ENCODE measurements around the gene STOM.

The STOM gene

DNA sequence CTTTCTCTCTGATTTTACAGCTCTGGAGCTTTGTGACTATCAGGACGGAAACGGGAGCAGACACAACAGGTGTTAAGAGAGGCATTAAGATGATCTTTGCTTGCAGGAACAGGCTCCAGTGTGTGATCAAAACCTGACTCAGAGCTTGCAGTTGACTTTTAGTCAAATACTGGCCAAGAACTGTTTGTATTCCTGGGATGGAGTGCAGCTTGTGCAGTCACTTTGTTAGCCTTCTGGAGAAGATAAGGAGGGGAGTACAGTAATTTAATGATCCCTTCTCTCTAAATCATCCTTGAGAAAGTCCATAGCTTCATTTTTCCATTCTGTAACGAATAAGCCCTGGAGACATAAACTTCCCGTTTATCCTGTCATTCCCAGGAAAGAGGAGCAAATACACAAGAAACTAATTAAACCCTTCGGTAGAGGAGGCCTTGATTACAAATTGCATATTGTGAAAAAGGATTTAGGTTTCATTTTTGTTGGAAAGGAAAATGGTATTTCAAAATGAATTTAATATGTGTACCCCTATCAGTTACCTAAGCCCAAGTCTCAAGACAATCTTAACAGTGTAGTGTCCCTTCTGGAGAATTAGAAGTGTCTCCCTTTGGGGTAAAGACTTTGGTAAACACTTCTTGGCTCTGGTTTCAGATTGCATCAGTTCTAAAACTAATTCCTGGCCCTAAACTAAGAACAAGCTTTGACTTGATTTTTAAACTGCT, 3.1 kb upstream of the STOM start (continued):
- TF ChIP-seq, protein P1, sequence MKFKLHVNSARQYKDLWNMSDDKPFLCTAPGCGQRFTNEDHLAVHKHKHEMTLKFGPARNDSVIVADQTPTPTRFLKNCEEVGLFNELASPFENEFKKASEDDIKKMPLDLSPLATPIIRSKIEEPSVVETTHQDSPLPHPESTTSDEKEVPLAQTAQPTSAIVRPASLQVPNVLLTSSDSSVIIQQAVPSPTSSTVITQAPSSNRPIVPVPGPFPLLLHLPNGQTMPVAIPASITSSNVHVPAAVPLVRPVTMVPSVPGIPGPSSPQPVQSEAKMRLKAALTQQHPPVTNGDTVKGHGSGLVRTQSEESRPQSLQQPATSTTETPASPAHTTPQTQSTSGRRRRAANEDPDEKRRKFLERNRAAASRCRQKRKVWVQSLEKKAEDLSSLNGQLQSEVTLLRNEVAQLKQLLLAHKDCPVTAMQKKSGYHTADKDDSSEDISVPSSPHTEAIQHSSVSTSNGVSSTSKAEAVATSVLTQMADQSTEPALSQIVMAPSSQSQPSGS (tag by site-specific recombination; IDR thresholded peaks at IDR 0.05; ENCODE audit: low read depth), result no peak
- TF ChIP-seq ZNF174 (tag by site-specific recombination; IDR thresholded peaks at IDR 0.05), result no peak
- TF ChIP-seq MZF1 (tag by site-specific recombination; IDR thresholded peaks at IDR 0.05; ENCODE audit: borderline replicate concordance), result no peak
- no peak for TF ChIP-seq ZNF610 (tag by site-specific recombination; IDR thresholded peaks at IDR 0.05; ENCODE audit: borderline replicate concordance)
- TF ChIP-seq, protein P2, sequence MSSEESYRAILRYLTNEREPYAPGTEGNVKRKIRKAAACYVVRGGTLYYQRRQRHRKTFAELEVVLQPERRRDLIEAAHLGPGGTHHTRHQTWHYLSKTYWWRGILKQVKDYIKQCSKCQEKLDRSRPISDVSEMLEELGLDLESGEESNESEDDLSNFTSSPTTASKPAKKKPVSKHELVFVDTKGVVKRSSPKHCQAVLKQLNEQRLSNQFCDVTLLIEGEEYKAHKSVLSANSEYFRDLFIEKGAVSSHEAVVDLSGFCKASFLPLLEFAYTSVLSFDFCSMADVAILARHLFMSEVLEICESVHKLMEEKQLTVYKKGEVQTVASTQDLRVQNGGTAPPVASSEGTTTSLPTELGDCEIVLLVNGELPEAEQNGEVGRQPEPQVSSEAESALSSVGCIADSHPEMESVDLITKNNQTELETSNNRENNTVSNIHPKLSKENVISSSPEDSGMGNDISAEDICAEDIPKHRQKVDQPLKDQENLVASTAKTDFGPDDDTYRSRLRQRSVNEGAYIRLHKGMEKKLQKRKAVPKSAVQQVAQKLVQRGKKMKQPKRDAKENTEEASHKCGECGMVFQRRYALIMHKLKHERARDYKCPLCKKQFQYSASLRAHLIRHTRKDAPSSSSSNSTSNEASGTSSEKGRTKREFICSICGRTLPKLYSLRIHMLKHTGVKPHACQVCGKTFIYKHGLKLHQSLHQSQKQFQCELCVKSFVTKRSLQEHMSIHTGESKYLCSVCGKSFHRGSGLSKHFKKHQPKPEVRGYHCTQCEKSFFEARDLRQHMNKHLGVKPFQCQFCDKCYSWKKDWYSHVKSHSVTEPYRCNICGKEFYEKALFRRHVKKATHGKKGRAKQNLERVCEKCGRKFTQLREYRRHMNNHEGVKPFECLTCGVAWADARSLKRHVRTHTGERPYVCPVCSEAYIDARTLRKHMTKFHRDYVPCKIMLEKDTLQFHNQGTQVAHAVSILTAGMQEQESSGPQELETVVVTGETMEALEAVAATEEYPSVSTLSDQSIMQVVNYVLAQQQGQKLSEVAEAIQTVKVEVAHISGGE (tag by site-specific recombination; conservative IDR thresholded peaks at IDR 0.05; ENCODE audit: low read depth), result no peak
- TF ChIP-seq, protein P3, sequence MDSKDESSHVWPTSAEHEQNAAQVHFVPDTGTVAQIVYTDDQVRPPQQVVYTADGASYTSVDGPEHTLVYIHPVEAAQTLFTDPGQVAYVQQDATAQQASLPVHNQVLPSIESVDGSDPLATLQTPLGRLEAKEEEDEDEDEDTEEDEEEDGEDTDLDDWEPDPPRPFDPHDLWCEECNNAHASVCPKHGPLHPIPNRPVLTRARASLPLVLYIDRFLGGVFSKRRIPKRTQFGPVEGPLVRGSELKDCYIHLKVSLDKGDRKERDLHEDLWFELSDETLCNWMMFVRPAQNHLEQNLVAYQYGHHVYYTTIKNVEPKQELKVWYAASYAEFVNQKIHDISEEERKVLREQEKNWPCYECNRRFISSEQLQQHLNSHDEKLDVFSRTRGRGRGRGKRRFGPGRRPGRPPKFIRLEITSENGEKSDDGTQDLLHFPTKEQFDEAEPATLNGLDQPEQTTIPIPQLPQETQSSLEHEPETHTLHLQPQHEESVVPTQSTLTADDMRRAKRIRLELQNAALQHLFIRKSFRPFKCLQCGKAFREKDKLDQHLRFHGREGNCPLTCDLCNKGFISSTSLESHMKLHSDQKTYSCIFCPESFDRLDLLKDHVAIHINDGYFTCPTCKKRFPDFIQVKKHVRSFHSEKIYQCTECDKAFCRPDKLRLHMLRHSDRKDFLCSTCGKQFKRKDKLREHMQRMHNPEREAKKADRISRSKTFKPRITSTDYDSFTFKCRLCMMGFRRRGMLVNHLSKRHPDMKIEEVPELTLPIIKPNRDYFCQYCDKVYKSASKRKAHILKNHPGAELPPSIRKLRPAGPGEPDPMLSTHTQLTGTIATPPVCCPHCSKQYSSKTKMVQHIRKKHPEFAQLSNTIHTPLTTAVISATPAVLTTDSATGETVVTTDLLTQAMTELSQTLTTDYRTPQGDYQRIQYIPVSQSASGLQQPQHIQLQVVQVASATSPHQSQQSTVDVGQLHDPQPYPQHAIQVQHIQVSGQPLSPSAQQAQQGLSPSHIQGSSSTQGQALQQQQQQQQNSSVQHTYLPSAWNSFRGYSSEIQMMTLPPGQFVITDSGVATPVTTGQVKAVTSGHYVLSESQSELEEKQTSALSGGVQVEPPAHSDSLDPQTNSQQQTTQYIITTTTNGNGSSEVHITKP (tag by site-specific recombination; IDR thresholded peaks at IDR 0.05), result peak; percentile 89
- TF ChIP-seq, protein P4, sequence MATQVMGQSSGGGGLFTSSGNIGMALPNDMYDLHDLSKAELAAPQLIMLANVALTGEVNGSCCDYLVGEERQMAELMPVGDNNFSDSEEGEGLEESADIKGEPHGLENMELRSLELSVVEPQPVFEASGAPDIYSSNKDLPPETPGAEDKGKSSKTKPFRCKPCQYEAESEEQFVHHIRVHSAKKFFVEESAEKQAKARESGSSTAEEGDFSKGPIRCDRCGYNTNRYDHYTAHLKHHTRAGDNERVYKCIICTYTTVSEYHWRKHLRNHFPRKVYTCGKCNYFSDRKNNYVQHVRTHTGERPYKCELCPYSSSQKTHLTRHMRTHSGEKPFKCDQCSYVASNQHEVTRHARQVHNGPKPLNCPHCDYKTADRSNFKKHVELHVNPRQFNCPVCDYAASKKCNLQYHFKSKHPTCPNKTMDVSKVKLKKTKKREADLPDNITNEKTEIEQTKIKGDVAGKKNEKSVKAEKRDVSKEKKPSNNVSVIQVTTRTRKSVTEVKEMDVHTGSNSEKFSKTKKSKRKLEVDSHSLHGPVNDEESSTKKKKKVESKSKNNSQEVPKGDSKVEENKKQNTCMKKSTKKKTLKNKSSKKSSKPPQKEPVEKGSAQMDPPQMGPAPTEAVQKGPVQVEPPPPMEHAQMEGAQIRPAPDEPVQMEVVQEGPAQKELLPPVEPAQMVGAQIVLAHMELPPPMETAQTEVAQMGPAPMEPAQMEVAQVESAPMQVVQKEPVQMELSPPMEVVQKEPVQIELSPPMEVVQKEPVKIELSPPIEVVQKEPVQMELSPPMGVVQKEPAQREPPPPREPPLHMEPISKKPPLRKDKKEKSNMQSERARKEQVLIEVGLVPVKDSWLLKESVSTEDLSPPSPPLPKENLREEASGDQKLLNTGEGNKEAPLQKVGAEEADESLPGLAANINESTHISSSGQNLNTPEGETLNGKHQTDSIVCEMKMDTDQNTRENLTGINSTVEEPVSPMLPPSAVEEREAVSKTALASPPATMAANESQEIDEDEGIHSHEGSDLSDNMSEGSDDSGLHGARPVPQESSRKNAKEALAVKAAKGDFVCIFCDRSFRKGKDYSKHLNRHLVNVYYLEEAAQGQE (tag by site-specific recombination; IDR thresholded peaks at IDR 0.05), result no peak
- TF ChIP-seq ZNF155 (tag by site-specific recombination; IDR thresholded peaks at IDR 0.05), result no peak
- TF ChIP-seq, protein P5, sequence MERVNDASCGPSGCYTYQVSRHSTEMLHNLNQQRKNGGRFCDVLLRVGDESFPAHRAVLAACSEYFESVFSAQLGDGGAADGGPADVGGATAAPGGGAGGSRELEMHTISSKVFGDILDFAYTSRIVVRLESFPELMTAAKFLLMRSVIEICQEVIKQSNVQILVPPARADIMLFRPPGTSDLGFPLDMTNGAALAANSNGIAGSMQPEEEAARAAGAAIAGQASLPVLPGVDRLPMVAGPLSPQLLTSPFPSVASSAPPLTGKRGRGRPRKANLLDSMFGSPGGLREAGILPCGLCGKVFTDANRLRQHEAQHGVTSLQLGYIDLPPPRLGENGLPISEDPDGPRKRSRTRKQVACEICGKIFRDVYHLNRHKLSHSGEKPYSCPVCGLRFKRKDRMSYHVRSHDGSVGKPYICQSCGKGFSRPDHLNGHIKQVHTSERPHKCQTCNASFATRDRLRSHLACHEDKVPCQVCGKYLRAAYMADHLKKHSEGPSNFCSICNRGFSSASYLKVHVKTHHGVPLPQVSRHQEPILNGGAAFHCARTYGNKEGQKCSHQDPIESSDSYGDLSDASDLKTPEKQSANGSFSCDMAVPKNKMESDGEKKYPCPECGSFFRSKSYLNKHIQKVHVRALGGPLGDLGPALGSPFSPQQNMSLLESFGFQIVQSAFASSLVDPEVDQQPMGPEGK (tag by site-specific recombination; IDR thresholded peaks at IDR 0.05), result no peak
- TF ChIP-seq ZFP3 (tag by site-specific recombination; IDR thresholded peaks at IDR 0.05; ENCODE audit: low read depth), result no peak
- TF ChIP-seq ZNF514 (tag by site-specific recombination; IDR thresholded peaks at IDR 0.05), result no peak
- no peak for TF ChIP-seq ZNF391 (tag by site-specific recombination; IDR thresholded peaks at IDR 0.05; ENCODE audit: borderline replicate concordance, low read depth)
- no peak for TF ChIP-seq ZNF324 (tag by site-specific recombination; IDR thresholded peaks at IDR 0.05)
- TF ChIP-seq ZNF560 (tag by site-specific recombination; IDR thresholded peaks at IDR 0.05; ENCODE audit: borderline replicate concordance), result no peak
- no peak for TF ChIP-seq ZNF510 (tag by site-specific recombination; IDR thresholded peaks at IDR 0.05; ENCODE audit: insufficient replicate concordance)
- TF ChIP-seq ZNF629 (tag by site-specific recombination; IDR thresholded peaks at IDR 0.05), result 0 out of 2 replicates have a peak, but pooled peaks have one; percentile 8
- no peak for TF ChIP-seq ZBTB7A (tag by site-specific recombination; IDR thresholded peaks at IDR 0.05; ENCODE audit: low read depth)
- no peak for TF ChIP-seq ZNF623 (tag by site-specific recombination; IDR thresholded peaks at IDR 0.05)
- no peak for TF ChIP-seq EGR2 (tag by site-specific recombination; IDR thresholded peaks at IDR 0.05; ENCODE audit: low read depth)
